Endodermal cell (in vitro differentiated cells): ENCODE measurements around the gene OGDHL. TPM values are rescaled to one million over a fixed set of nuclear protein-coding genes. Genes with fewer than 3 reads are reported as not detected.

Experiments used
- DNase-seq: peaks from one replicate; pipeline ENCODE4 v3.0.0-alpha.2; 2017
- H3K27ac ChIP-seq: 2 replicates; pipeline ENCODE4 v1.5.1; 2013; ENCODE audit warnings: mild to moderate bottlenecking, low read depth, low read length, moderate library complexity
- H3K27me3 ChIP-seq: 2 replicates; pipeline ENCODE4 v1.6.1; 2013; ENCODE audit warnings: mild to moderate bottlenecking, low read length, moderate library complexity; ENCODE audit not compliant: insufficient read depth, control insufficient read depth, poor library complexity, severe bottlenecking
- H3K36me3 ChIP-seq: 2 replicates; pipeline ENCODE4 v1.7.0; 2013; ENCODE audit warnings: mild to moderate bottlenecking, low read length, moderate library complexity; ENCODE audit not compliant: control insufficient read depth, insufficient read depth
- H3K4me1 ChIP-seq: one replicate; pipeline ENCODE4 v1.7.0; 2013; ENCODE audit warnings: low read length; ENCODE audit not compliant: control insufficient read depth, insufficient read depth
- H3K4me3 ChIP-seq: 2 replicates; pipeline ENCODE4 v1.5.1; 2013; ENCODE audit warnings: mild to moderate bottlenecking, low read length, moderate library complexity
- H3K9ac ChIP-seq: 2 replicates; pipeline ENCODE4 v1.6.1; 2013; ENCODE audit warnings: mild to moderate bottlenecking, low read length, moderate library complexity; ENCODE audit not compliant: poor library complexity, severe bottlenecking; ENCODE audit errors: extremely low read depth
- H3K9me3 ChIP-seq: 2 replicates; pipeline ENCODE4 v1.6.1; 2013; ENCODE audit warnings: mild to moderate bottlenecking, low read length, moderate library complexity; ENCODE audit not compliant: control insufficient read depth
- H3K27ac Mint-ChIP-seq: 2 replicates; pipeline ENCODE4 v1.8.0; 2020; ENCODE audit warnings: mixed read lengths
- H3K27me3 Mint-ChIP-seq: 2 replicates; pipeline ENCODE4 v1.8.0; 2021; ENCODE audit warnings: mild to moderate bottlenecking, mixed read lengths; ENCODE audit not compliant: insufficient read depth
- H3K36me3 Mint-ChIP-seq: 2 replicates; pipeline ENCODE4 v1.8.0; 2020; ENCODE audit warnings: low read depth, mixed read lengths
- H3K4me1 Mint-ChIP-seq: 2 replicates; pipeline ENCODE4 v1.8.0; 2020; ENCODE audit warnings: mixed read lengths
- H3K4me3 Mint-ChIP-seq: 2 replicates; pipeline ENCODE4 v1.8.0; 2020; ENCODE audit warnings: mild to moderate bottlenecking, moderate library complexity, mixed read lengths
- H3K9me3 Mint-ChIP-seq: 2 replicates; pipeline ENCODE4 v1.8.0; 2020; ENCODE audit warnings: mild to moderate bottlenecking, mixed read lengths
- CTCF ChIP-seq: fragments of 200-600 bp; sonication (generic); conservative IDR thresholded peaks from 2 replicates; pipeline ENCODE4 v1.5.0; 2021; ENCODE audit warnings: antibody characterized with exemption, mild to moderate bottlenecking
- WGBS, 2 experiments: methylation state at CpG; one replicate each; pipeline versions ENCODE4 v1.1.5 to v1.1.7; 2013; ENCODE audit warnings: missing lambda C conversion rate in 2 of 2, mixed read lengths in 1 of 2; ENCODE audit not compliant: insufficient coverage in 1 of 2, insufficient read length in 1 of 2; 5-methylcytosine and 5-hydroxymethylcytosine counted together
- total RNA-seq, 2 donors: library from RNA; stranded (reverse); fragmentation: NEBNext Ultra II Directional in 1 of 2; extraction: Animal tissue kit (Norgen Biotek cat#: 25700) in 1 of 2; gene quantifications; 2 replicates in 1 of 2; 3 replicates in 1 of 2; pipeline ENCODE4 v1.2.1, GENCODE V29; 2021

The OGDHL gene
- total RNA-seq, 2 donors from 2014 or later = 13.0 to 14.6 TPM

GRCh38 chr10:49747303-49747646 lies 14.8 kb downstream of the OGDHL start:
- H3K9me3 Mint-ChIP-seq = no peaks in the 10 kb centered on the region
- H3K4me3 ChIP-seq = no peak overlapping the region
- no peak overlapping the region for H3K27ac Mint-ChIP-seq
- no peak overlapping the region for H3K9ac ChIP-seq
- H3K4me1 Mint-ChIP-seq = no peaks in the 10 kb centered on the region
- 87 to 93% methylated on average over 2 to 4 of the region's 4 CpGs for WGBS, 2 experiments
- H3K36me3 ChIP-seq = no peaks in the 10 kb centered on the region
- no peak overlapping the region for H3K4me3 Mint-ChIP-seq
- H3K36me3 Mint-ChIP-seq = peaks cover 9% of the 10 kb centered on the region
- DNase-seq = no peak
- H3K27me3 ChIP-seq = no peaks in the 10 kb centered on the region
- no peaks in the 10 kb centered on the region for H3K9me3 ChIP-seq
- no peak for TF ChIP-seq CTCF
- H3K4me1 ChIP-seq = no peaks in the 10 kb centered on the region
- H3K27me3 Mint-ChIP-seq = no peaks in the 10 kb centered on the region
- no peak overlapping the region for H3K27ac ChIP-seq

- Histone ChIP-seq H3K27me3 (no peaks in the 10 kb centered on the region), H3K4me3 (no peak overlapping the region), H3K27ac (no peak overlapping the region), H3K4me1 (no peaks in the 10 kb centered on the region), H3K9ac (no peak overlapping the region), H3K36me3 (no peaks in the 10 kb centered on the region), H3K9me3 (no peaks in the 10 kb centered on the region)
- no peak for DNase-seq
- Mint-ChIP-seq H3K27ac (no peak overlapping the region), H3K36me3 (peaks cover 9% of the 10 kb centered on the region), H3K9me3 (no peaks in the 10 kb centered on the region), H3K27me3 (no peaks in the 10 kb centered on the region), H3K4me1 (no peaks in the 10 kb centered on the region), H3K4me3 (no peak overlapping the region)
- WGBS, 2 experiments = 95 to 98% methylated on average over 11 to 20 of the region's 20 CpGs
- no peak for TF ChIP-seq CTCF
These were observed 15.4 kb downstream of the OGDHL start for GRCh38 chr10:49746626-49747302.

GRCh38 chr10:49745756-49746155 lies 16.4 kb downstream of the OGDHL start:
- 94 to 98% methylated on average over 11 to 12 of the region's 12 CpGs for WGBS, 2 experiments
- no peak for TF ChIP-seq CTCF
- no peaks in the 10 kb centered on the region for H3K9me3 Mint-ChIP-seq

More at GRCh38 chr10:49745756-49746155, 16.4 kb downstream of the OGDHL start:
- Histone ChIP-seq H3K27me3 (no peaks in the 10 kb centered on the region), H3K9ac (no peak overlapping the region), H3K27ac (no peak overlapping the region), H3K9me3 (no peaks in the 10 kb centered on the region), H3K4me1 (no peaks in the 10 kb centered on the region), H3K36me3 (no peaks in the 10 kb centered on the region), H3K4me3 (no peak overlapping the region)
- no peaks in the 10 kb centered on the region for H3K4me1 Mint-ChIP-seq
- H3K4me3 Mint-ChIP-seq = no peak overlapping the region
- H3K27me3 Mint-ChIP-seq = no peaks in the 10 kb centered on the region
- H3K27ac Mint-ChIP-seq = no peak overlapping the region
- no peak for DNase-seq
- peaks cover 9% of the 10 kb centered on the region for H3K36me3 Mint-ChIP-seq
